Loucy (cell line): ENCODE measurements around the gene VWC2L.

Experiments
- H2AFZ ChIP-seq: fragments of 200-600 bp; sonication (generic); 2 replicates; pipeline ENCODE4 v1.6.0; 2016; ENCODE audit warnings: antibody characterized with exemption, mild to moderate bottlenecking, low read length, moderate library complexity
- H3F3A ChIP-seq: fragments of 200-600 bp; 2 replicates; pipeline ENCODE4 v1.6.0; 2016; ENCODE audit warnings: antibody characterized with exemption, low read depth, mild to moderate bottlenecking
- H3K27me3 ChIP-seq: fragments of 200-600 bp; sonication (generic); 2 replicates; pipeline ENCODE4 v1.6.1; 2014; ENCODE audit warnings: low read length, mild to moderate bottlenecking; ENCODE audit not compliant: insufficient read depth, poor library complexity, severe bottlenecking
- H3K36me3 ChIP-seq: fragments of 200-600 bp; sonication (generic); 2 replicates; pipeline ENCODE4 v1.6.1; 2016; ENCODE audit warnings: low read length; ENCODE audit not compliant: insufficient read depth
- H3K4me1 ChIP-seq: fragments of 200-600 bp; sonication (generic); 2 replicates; pipeline ENCODE4 v1.5.1; 2014; ENCODE audit warnings: low read length, mild to moderate bottlenecking; ENCODE audit not compliant: insufficient read depth, poor library complexity, severe bottlenecking
- H3K4me2 ChIP-seq: fragments of 200-600 bp; sonication (generic); 2 replicates; pipeline ENCODE4 v1.6.0; 2014; ENCODE audit warnings: antibody characterized with exemption, low read length, low read depth, mild to moderate bottlenecking; ENCODE audit not compliant: poor library complexity, severe bottlenecking
- H3K4me3 ChIP-seq: fragments of 200-600 bp; sonication (generic); 2 replicates; pipeline ENCODE4 v1.5.1; 2014; ENCODE audit warnings: low read length, mild to moderate bottlenecking, mixed read lengths; ENCODE audit not compliant: poor library complexity, severe bottlenecking
- H3K79me2 ChIP-seq: fragments of 200-600 bp; sonication (generic); 2 replicates; pipeline ENCODE4 v1.6.1; 2014; ENCODE audit warnings: low read length; ENCODE audit not compliant: insufficient read depth
- H3K9ac ChIP-seq: fragments of 200-600 bp; sonication (generic); 2 replicates; pipeline ENCODE4 v1.6.0; 2014; ENCODE audit warnings: mild to moderate bottlenecking, low read depth, low read length, moderate library complexity; ENCODE audit not compliant: poor library complexity, severe bottlenecking
- H3K9me2 ChIP-seq: fragments of 200-600 bp; sonication (generic); replicated peaks from 2 replicates; pipeline ENCODE4 v1.6.1; 2016; ENCODE audit warnings: low read depth, low read length, mixed read lengths
- H3K9me3 ChIP-seq: fragments of 200-600 bp; sonication (generic); 2 replicates; pipeline ENCODE4 v1.6.1; 2014; ENCODE audit warnings: mild to moderate bottlenecking, antibody characterized with exemption, low read length, low read depth; ENCODE audit not compliant: insufficient read depth
- H4K20me1 ChIP-seq: fragments of 200-600 bp; sonication (generic); 2 replicates; pipeline ENCODE4 v1.6.0; 2014; ENCODE audit warnings: antibody characterized with exemption, low read length, mild to moderate bottlenecking; ENCODE audit not compliant: insufficient read depth, poor library complexity, severe bottlenecking
- CTCF ChIP-seq: fragments of 200-600 bp; sonication (generic); conservative IDR thresholded peaks from 2 replicates; pipeline ENCODE4 v1.5.1; 2014; ENCODE audit warnings: mild to moderate bottlenecking, antibody characterized with exemption, low read length
- EZH2phosphoT487 ChIP-seq: fragments of 200-600 bp; IDR thresholded peaks from 2 replicates; pipeline ENCODE4 v1.6.1; 2018; ENCODE audit warnings: antibody characterized with exemption, mild to moderate bottlenecking, moderate library complexity, borderline replicate concordance

Gene VWC2L

DNA sequence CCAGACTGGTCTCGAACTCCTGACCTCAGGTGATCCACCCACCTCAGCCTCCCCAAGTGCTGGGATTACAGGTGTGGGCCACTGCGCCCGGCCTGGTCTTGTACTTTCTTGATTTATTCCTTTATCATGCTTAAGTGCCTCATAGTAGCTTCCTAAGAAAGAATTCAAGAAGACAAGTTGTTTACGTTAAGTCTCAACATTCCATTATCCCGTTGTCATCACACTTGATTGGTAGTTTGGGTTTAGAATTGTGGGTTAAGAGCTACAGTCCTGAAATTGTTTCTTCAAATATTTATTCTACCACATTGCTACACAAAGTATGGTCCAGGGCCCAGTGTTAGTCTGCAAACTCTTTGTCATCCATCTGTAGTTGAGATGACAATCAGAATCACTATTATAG lies 194.0 kb downstream of the VWC2L start:
- Histone ChIP-seq H3K4me1 (no peaks in the 10 kb centered on the region), H3K9me3 (no peaks in the 10 kb centered on the region), H4K20me1 (no peaks in the 10 kb centered on the region), H3K36me3 (no peaks in the 10 kb centered on the region), H3K4me3 (no peak overlapping the region), H3K79me2 (no peaks in the 10 kb centered on the region), H3K9ac (no peak overlapping the region), H3K4me2 (no peak overlapping the region), H3K9me2 (no peaks in the 10 kb centered on the region), H3K27me3 (no peaks in the 10 kb centered on the region), H3F3A (no peaks in the 10 kb centered on the region), H2AFZ (no peak overlapping the region)
- TF ChIP-seq EZH2phosphoT487 (no peak), CTCF (no peak)

GRCh38 chr2:214607051-214607450 lies 196.2 kb downstream of the VWC2L start:
- no peaks in the 10 kb centered on the region for H3K27me3 ChIP-seq
- no peaks in the 10 kb centered on the region for H3K36me3 ChIP-seq
- H3K4me3 ChIP-seq: no peak overlapping the region
- no peaks in the 10 kb centered on the region for H4K20me1 ChIP-seq
- H3K9me3 ChIP-seq: no peaks in the 10 kb centered on the region
- no peak overlapping the region for H3K9ac ChIP-seq
- H3K79me2 ChIP-seq: no peaks in the 10 kb centered on the region
- no peaks in the 10 kb centered on the region for H3K9me2 ChIP-seq
- no peak overlapping the region for H3K4me2 ChIP-seq
- no peak overlapping the region for H2AFZ ChIP-seq
- TF ChIP-seq EZH2phosphoT487 (no peak), CTCF (no peak)
- no peaks in the 10 kb centered on the region for H3K4me1 ChIP-seq
- H3F3A ChIP-seq: no peaks in the 10 kb centered on the region

DNA sequence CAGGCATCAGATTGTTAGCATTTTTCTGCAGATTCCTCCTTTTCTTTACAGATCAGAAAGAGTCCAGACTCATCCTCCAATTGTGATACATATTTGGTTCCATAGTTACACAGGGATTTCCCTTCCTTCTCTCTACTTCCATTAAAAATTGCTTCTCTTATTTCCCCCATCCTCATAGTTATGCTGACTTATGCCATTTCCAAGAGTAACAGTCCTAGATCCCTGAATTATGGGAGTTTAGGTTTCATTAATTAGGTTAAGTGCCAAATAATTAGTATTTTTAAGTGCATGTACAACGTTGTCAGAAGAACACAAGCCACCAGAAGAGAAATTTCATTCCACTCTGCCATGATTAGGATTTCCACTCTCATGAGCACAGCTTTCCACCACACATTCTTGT lies 200.2 kb downstream of the VWC2L start:
- H3F3A ChIP-seq: no peaks in the 10 kb centered on the region
- no peak overlapping the region for H3K4me3 ChIP-seq
- H3K9me3 ChIP-seq: no peaks in the 10 kb centered on the region
- no peak overlapping the region for H2AFZ ChIP-seq
- H3K9me2 ChIP-seq: no peaks in the 10 kb centered on the region
- H4K20me1 ChIP-seq: no peaks in the 10 kb centered on the region
- no peaks in the 10 kb centered on the region for H3K27me3 ChIP-seq
- H3K36me3 ChIP-seq: no peaks in the 10 kb centered on the region
- no peak overlapping the region for H3K9ac ChIP-seq
- no peaks in the 10 kb centered on the region for H3K4me1 ChIP-seq
- H3K4me2 ChIP-seq: no peak overlapping the region
- no peak for TF ChIP-seq EZH2phosphoT487
- no peak for TF ChIP-seq CTCF
- H3K79me2 ChIP-seq: no peaks in the 10 kb centered on the region
